NCI-H1694 (cell line): Measurements from ENCODE around the gene ELOVL7.
"Not testable (repeated sequence)": the region's sequence is repeated elsewhere in the genome, so short reads cannot be mapped to it uniquely, and the experiment has no call there.

Source experiments
- DNase-seq: peaks from one replicate; lab custom pipeline; 2025; lab: John Stamatoyannopoulos, UW

The ELOVL7 gene

GRCh38 chr5:60712950-60713349 is 131.1 kb downstream of the ELOVL7 start:
- DNase-seq: no peak

GRCh38 chr5:60711892-60712291 is 132.2 kb downstream of the ELOVL7 start:
- DNase-seq: not testable (repeated sequence)

- DNase-seq: no peak
Observed at GRCh38 chr5:60710362-60710761, 133.7 kb downstream of the ELOVL7 start.

GRCh38 chr5:60705144-60705543 is 138.9 kb downstream of the ELOVL7 start:
- no peak for DNase-seq

GRCh38 chr5:60703944-60704343 is 140.1 kb downstream of the ELOVL7 start:
- DNase-seq: no peak
